K562 (cell line): Measurements from ENCODE around the gene ZNF554. TPM values are rescaled to one million over a fixed set of nuclear protein-coding genes. Genes with fewer than 3 reads are reported as not detected.

ENCODE experiments used
- BMI1 ChIP-seq: fragments of 150-350 bp; IDR thresholded peaks from 2 replicates; pipeline ENCODE4 v1.6.1; 2014; ENCODE audit warnings: low read length
- BRCA1 ChIP-seq, 2 experiments: fragments of 450-650 bp in 1 of 2; sonication (generic) in 1 of 2; formaldehyde crosslinking in 1 of 2; IDR thresholded peaks; 2 replicates each; pipeline versions ENCODE4 v1.5.0 to v1.6.1; 2017 to 2020; ENCODE audit warnings: mild to moderate bottlenecking in 1 of 2, missing genetic modification reagents in 1 of 2
- CBFA2T3 ChIP-seq: fragments of 450-650 bp; IDR thresholded peaks from 2 replicates; pipeline ENCODE4 v1.6.1; 2017
- CHD2 ChIP-seq: IDR thresholded peaks from 2 replicates; pipeline ENCODE4 v1.6.1; 2011; ENCODE audit warnings: low read depth, low read length
- ESRRA ChIP-seq: fragments of 450-650 bp; IDR thresholded peaks from 2 replicates; pipeline ENCODE4 v1.6.1; 2014; ENCODE audit warnings: low read depth, mild to moderate bottlenecking, moderate library complexity, borderline replicate concordance
- ID3 ChIP-seq, 2 experiments: fragments of 250-450 bp in 1 of 2; fragments of 450-650 bp in 1 of 2; sonication (Bioruptor Pico) in 1 of 2; IDR thresholded peaks; 2 replicates each; pipeline versions ENCODE4 v1.6.1 to v1.8.0; 2016 to 2021; ENCODE audit warnings: mild to moderate bottlenecking in 2 of 2, moderate library complexity in 2 of 2, missing compliant biosample characterization in 1 of 2, missing genetic modification characterization in 1 of 2
- IRF1 ChIP-seq: sonication (generic); formaldehyde crosslinking; IDR thresholded peaks from 2 replicates; pipeline ENCODE4 v1.8.0; 2022; ENCODE audit warnings: missing genetic modification reagents, mild to moderate bottlenecking, borderline replicate concordance
- MAZ ChIP-seq, 2 experiments: fragments of 450-650 bp in 1 of 2; sonication (generic) in 1 of 2; formaldehyde crosslinking; IDR thresholded peaks in 1 of 2; conservative IDR thresholded peaks in 1 of 2; 2 replicates each; pipeline versions ENCODE4 v1.4.0 to v1.5.0; 2020; ENCODE audit warnings: mild to moderate bottlenecking in 1 of 2, missing genetic modification reagents in 1 of 2
- NCOA4 ChIP-seq: fragments of 450-650 bp; IDR thresholded peaks from 2 replicates; pipeline ENCODE4 v1.6.1; 2018; ENCODE audit warnings: mild to moderate bottlenecking; ENCODE audit not compliant: partially characterized antibody
- POLR2AphosphoS5 ChIP-seq: IDR thresholded peaks from 2 replicates; pipeline ENCODE4 v1.6.1; 2011; ENCODE audit warnings: mild to moderate bottlenecking, low read depth, low read length, moderate library complexity; ENCODE audit not compliant: control insufficient read depth, insufficient read depth
- POLR2B ChIP-seq: fragments of 450-650 bp; IDR thresholded peaks from 2 replicates; pipeline ENCODE4 v1.6.1; 2018; ENCODE audit warnings: low read depth; ENCODE audit not compliant: partially characterized antibody
- RBFOX2 ChIP-seq: fragments of 200-400 bp; formaldehyde crosslinking; IDR thresholded peaks from 2 replicates; pipeline ENCODE4 v1.6.1; 2017; ENCODE audit warnings: low read depth, mild to moderate bottlenecking, low read length, moderate library complexity
- SRF ChIP-seq, 2 experiments: fragments of 250-450, 450-650 bp in 1 of 2; sonication (Bioruptor Pico) in 1 of 2; sonication (generic) in 1 of 2; formaldehyde crosslinking; IDR thresholded peaks; 2 replicates each; pipeline versions ENCODE4 v1.5.0 to v1.5.1; 2020 to 2022; ENCODE audit warnings: mild to moderate bottlenecking in 1 of 2, missing genetic modification reagents in 1 of 2
- TBP ChIP-seq: optimal IDR thresholded peaks from 2 replicates; pipeline ENCODE3; 2011; ENCODE audit warnings: low read depth, low read length, improper control_type of control experiment
- THRB ChIP-seq: fragments of 450-650 bp; formaldehyde crosslinking; conservative IDR thresholded peaks from 2 replicates; pipeline ENCODE4 v1.4.0; 2022; ENCODE audit warnings: mild to moderate bottlenecking, missing genetic modification characterization
- ZNF175 ChIP-seq: fragments of 200-800 bp; sonication (Bioruptor generic); IDR thresholded peaks from 2 replicates; pipeline ENCODE4 v1.6.1; 2016; ENCODE audit warnings: low read depth, mild to moderate bottlenecking, missing genetic modification characterization, missing compliant biosample characterization
- ZNF263 ChIP-seq: sonication (generic); formaldehyde crosslinking; IDR thresholded peaks from 2 replicates; pipeline ENCODE4 v1.8.0; 2022; ENCODE audit warnings: mild to moderate bottlenecking, missing genetic modification reagents, borderline replicate concordance
- ZNF282 ChIP-seq: sonication (generic); formaldehyde crosslinking; IDR thresholded peaks from 2 replicates; pipeline ENCODE4 v1.8.1; 2023; ENCODE audit warnings: missing genetic modification reagents
- ZSCAN32 ChIP-seq: fragments of 450-650 bp; formaldehyde crosslinking; IDR thresholded peaks from 2 replicates; pipeline ENCODE4 v1.4.0; 2020; ENCODE audit warnings: mild to moderate bottlenecking, moderate library complexity
- polyA plus RNA-seq, 8 experiments: library from polyadenylated mRNA; depleted of rRNA in 4 of 8; stranded (reverse) in 5 of 8; unstranded in 3 of 8; fragments of >200 nt; fragmentation: Nextera tagmentation in 2 of 8; fragmentation: Illumina TruSeq in 1 of 8; extraction: Ambion mirVana in 2 of 8; extraction: Trizol in 1 of 8; gene quantifications; 2 replicates each; pipeline versions ENCODE4 v1.2.1 to v1.2.3, GENCODE V29; 2011 to 2014; ENCODE audit warnings: inconsistent platforms in 1 of 8, missing spikeins in 1 of 8
- total RNA-seq, 7 experiments: library from RNA; depleted of rRNA in 6 of 7; stranded (reverse); fragments of >200 nt in 6 of 7; fragmentation: Illumina TruSeq in 2 of 7; extraction: Trizol in 2 of 7; gene quantifications; 2 replicates each; pipeline versions ENCODE4 v1.2.1 to v1.2.3, GENCODE V29; 2011 to 2021; ENCODE audit warnings: low replicate concordance in 1 of 7
- TF ChIP-seq, protein P1 (sequence below): fragments of 450-650 bp; conservative IDR thresholded peaks from 2 replicates; pipeline ENCODE4 v1.6.1; 2016; ENCODE audit warnings: missing genetic modification characterization, low read depth, mild to moderate bottlenecking, control low read depth, missing compliant biosample characterization
- TF ChIP-seq, protein P2 (sequence below): sonication (generic); formaldehyde crosslinking; IDR thresholded peaks from 2 replicates; pipeline ENCODE4 v1.9.0; 2022; ENCODE audit warnings: mild to moderate bottlenecking, missing genetic modification reagents

The ZNF554 gene
- total and polyA plus RNA-seq, 9 of the 15 experiments (the other 6 are each of a cell fraction or from before 2014, with no cell fraction given) = 0.07 to 1.8 (median 1.1) TPM

DNA sequence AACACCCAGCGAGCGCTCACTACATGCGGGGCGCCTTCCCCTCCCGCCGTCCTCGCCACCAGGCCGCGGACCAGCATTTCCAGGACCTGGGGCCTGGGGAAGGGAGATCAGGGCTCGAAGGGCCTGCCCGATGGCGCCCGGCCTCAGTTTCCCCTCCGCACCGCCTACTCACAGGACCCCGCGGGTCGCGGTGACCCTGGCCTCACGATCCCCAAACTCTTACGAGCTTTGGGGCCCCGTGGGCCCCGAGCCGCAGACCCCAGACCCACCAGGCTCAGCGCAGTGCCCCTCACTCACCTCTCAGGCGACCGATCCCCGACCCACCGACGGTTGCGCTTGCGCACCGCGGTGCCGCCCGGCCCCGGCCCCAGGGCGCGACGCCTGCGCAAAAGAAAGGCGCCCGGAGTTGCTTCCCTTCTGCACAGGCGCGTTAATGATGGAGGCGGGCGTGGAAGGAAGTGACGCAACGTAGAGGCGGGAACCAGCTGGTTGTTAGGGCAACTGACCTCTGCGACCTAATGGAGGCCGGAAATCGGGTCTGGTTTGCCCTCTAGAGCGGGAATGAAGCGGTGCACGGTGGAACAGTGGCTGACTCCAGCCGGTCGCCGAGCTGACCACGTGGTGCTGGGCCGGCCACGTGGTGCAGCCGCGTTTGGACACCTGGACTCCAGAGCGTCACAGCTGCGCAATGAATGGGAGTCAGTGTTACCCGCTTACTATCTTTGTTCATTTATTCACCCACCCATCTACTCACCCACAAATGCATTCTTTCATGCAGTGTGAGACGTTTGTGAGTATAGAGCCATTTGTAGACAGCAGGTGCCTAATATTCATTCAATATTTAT is 36.5 kb upstream of the ZNF554 start, which contains the start of gene SGTA (continued):
- TF ChIP-seq ESRRA (peak; percentile 93), POLR2AphosphoS5 (peak; percentile 79), THRB (no peak), ID3 (CRISPR knock-in tag; IDR thresholded peaks at IDR 0.05) (no peak), ID3 (tag; IDR thresholded peaks at IDR 0.05) (peak; percentile 85), ZNF175 (peak; percentile 79; the same call in 1 of the 2 replicates), SRF (CRISPR knock-in tag; IDR thresholded peaks at IDR 0.05) (peak in 1 of 2 experiments; percentile 74; a peak in 1 of 4 replicates), TBP (peak; percentile 67), ZSCAN32 (CRISPR knock-in tag) (no peak), CBFA2T3 (peak; percentile 74), ZNF263 (peak; percentile 88), RBFOX2 (peak; percentile 89), BMI1 (peak; percentile 99), NCOA4 (no peak), MAZ (CRISPR knock-in tag; conservative IDR thresholded peaks at IDR 0.05 in 1 of 2, IDR thresholded peaks at IDR 0.05 in 1 of 2) (peak; percentile 53 to 66; a peak in 2 of 4 replicates), POLR2B (peak; percentile 81), BRCA1 (IDR thresholded peaks at IDR 0.05) (no peak), BRCA1 (CRISPR knock-in tag; IDR thresholded peaks at IDR 0.05) (no peak), CHD2 (peak; percentile 47), ZNF282 (CRISPR knock-in tag) (peak; percentile 97), IRF1 (CRISPR knock-in tag) (peak; percentile 97)
- TF ChIP-seq, protein P1, sequence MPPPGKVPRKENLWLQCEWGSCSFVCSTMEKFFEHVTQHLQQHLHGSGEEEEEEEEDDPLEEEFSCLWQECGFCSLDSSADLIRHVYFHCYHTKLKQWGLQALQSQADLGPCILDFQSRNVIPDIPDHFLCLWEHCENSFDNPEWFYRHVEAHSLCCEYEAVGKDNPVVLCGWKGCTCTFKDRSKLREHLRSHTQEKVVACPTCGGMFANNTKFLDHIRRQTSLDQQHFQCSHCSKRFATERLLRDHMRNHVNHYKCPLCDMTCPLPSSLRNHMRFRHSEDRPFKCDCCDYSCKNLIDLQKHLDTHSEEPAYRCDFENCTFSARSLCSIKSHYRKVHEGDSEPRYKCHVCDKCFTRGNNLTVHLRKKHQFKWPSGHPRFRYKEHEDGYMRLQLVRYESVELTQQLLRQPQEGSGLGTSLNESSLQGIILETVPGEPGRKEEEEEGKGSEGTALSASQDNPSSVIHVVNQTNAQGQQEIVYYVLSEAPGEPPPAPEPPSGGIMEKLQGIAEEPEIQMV (tag) = 0 out of 2 replicates have a peak, but pooled peaks have one; percentile 23
- TF ChIP-seq, protein P2, sequence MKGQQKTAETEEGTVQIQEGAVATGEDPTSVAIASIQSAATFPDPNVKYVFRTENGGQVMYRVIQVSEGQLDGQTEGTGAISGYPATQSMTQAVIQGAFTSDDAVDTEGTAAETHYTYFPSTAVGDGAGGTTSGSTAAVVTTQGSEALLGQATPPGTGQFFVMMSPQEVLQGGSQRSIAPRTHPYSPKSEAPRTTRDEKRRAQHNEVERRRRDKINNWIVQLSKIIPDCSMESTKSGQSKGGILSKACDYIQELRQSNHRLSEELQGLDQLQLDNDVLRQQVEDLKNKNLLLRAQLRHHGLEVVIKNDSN (CRISPR knock-in tag) = peak; percentile 100
